Fibroblast of lung (primary cell): ENCODE data around the gene ACTG1. TPM values are rescaled to one million over a fixed set of nuclear protein-coding genes. Genes with fewer than 3 reads are reported as not detected.

Experiments used
- DNase-seq, 2 donors: peaks; one replicate each; pipeline versions ENCODE4 v3.0.0 to v3.0.0-alpha.2; 2010; ENCODE audit warnings: low read depth in 2 of 2
- H2AFZ ChIP-seq: 2 replicates; pipeline ENCODE4 v1.5.1; 2012; ENCODE audit warnings: low read length, control low read depth, inconsistent platforms
- H3K27ac ChIP-seq: 2 replicates; pipeline ENCODE4 v1.5.1; 2011; ENCODE audit warnings: low read length, control low read depth; ENCODE audit not compliant: insufficient read depth
- H3K27me3 ChIP-seq: 2 replicates; pipeline ENCODE4 v1.5.1; 2011; ENCODE audit warnings: mild to moderate bottlenecking, low read length; ENCODE audit not compliant: control insufficient read depth, insufficient read depth
- H3K36me3 ChIP-seq: 2 replicates; pipeline ENCODE4 v1.5.1; 2011; ENCODE audit warnings: low read length; ENCODE audit not compliant: control insufficient read depth, insufficient read depth
- H3K4me1 ChIP-seq: 2 replicates; pipeline ENCODE4 v1.5.1; 2011; ENCODE audit warnings: low read length; ENCODE audit not compliant: control insufficient read depth, insufficient read depth; ENCODE audit errors: extremely low read depth
- H3K4me2 ChIP-seq: 2 replicates; pipeline ENCODE4 v1.5.1; 2011; ENCODE audit warnings: low read length, control low read depth; ENCODE audit not compliant: insufficient read depth; ENCODE audit errors: extremely low read depth
- H3K4me3 ChIP-seq, 4 experiments: fragments of 200-600 bp in 1 of 4; sonication (generic) in 1 of 4; replicated peaks in 1 of 4; 2 replicates each; pipeline ENCODE4 v1.5.1; 2011 to 2016; ENCODE audit warnings: low read length in 4 of 4, low read depth in 3 of 4, mild to moderate bottlenecking in 3 of 4, control low read depth in 2 of 4, inconsistent platforms in 1 of 4, mixed read lengths in 1 of 4; ENCODE audit not compliant: insufficient read depth in 1 of 4; ENCODE audit errors: control extremely low read depth in 1 of 4
- H3K79me2 ChIP-seq: 2 replicates; pipeline ENCODE4 v1.5.1; 2012; ENCODE audit warnings: mild to moderate bottlenecking, low read length, inconsistent platforms; ENCODE audit not compliant: control insufficient read depth, insufficient read depth
- H3K9ac ChIP-seq: 2 replicates; pipeline ENCODE4 v1.5.1; 2011; ENCODE audit warnings: mild to moderate bottlenecking, low read length, control low read depth; ENCODE audit not compliant: insufficient read depth
- H3K9me3 ChIP-seq: 2 replicates; pipeline ENCODE4 v1.5.1; 2012; ENCODE audit warnings: low read depth, low read length; ENCODE audit not compliant: control insufficient read depth, insufficient read depth
- H4K20me1 ChIP-seq: 2 replicates; pipeline ENCODE4 v1.5.1; 2011; ENCODE audit warnings: low read length; ENCODE audit not compliant: control insufficient read depth, insufficient read depth; ENCODE audit errors: extremely low read depth
- CTCF ChIP-seq, 2 donors: IDR thresholded peaks in 1 of 2; conservative IDR thresholded peaks in 1 of 2; 1 replicate in 1 of 2; 2 replicates in 1 of 2; pipeline ENCODE4 v1.5.1; 2011 to 2012; ENCODE audit warnings: low read length in 2 of 2, control low read depth in 1 of 2, inconsistent platforms in 1 of 2, low read depth in 1 of 2, mild to moderate bottlenecking in 1 of 2
- EZH2 ChIP-seq: IDR thresholded peaks from 2 replicates; pipeline ENCODE4 v1.5.1; 2012; ENCODE audit warnings: low read length, control low read depth, mild to moderate bottlenecking; ENCODE audit errors: missing control alignments
- polyA plus RNA-seq, 2 donors: library from polyadenylated mRNA; depleted of rRNA in 1 of 2; stranded (reverse) in 1 of 2; unstranded in 1 of 2; fragments of >200 nt; gene quantifications; 2 replicates each; pipeline ENCODE4 v1.2.1, GENCODE V29; 2011 to 2012; ENCODE audit warnings: missing spikeins in 1 of 2
- total RNA-seq: library from RNA; depleted of rRNA; stranded (reverse); fragments of >200 nt; gene quantifications from 2 replicates; pipeline ENCODE4 v1.2.1, GENCODE V29; 2014

The ACTG1 gene
- total and polyA plus RNA-seq, 2 donors (not counting 1 experiment from before 2014, with no cell fraction given), result 5,538 to 8,446 TPM

GRCh38 chr17:81481073-81481799 lies 31.4 kb downstream of the ACTG1 start:
- no peaks in the 10 kb centered on the region for H3K9me3 ChIP-seq
- no peak overlapping the region for H3K27ac ChIP-seq
- H3K9ac ChIP-seq, result no peak overlapping the region
- H3K4me3 ChIP-seq, result peak overlapping the region in 3 of 4 experiments; percentile 21 to 49 (median 44)
- no peaks in the 10 kb centered on the region for H4K20me1 ChIP-seq
- no peak overlapping the region for H2AFZ ChIP-seq
- DNase-seq, result peak; percentile 58 to 61
- no peaks in the 10 kb centered on the region for H3K27me3 ChIP-seq
- no peaks in the 10 kb centered on the region for H3K36me3 ChIP-seq
- H3K79me2 ChIP-seq, result no peaks in the 10 kb centered on the region
- no peaks in the 10 kb centered on the region for H3K4me1 ChIP-seq
- TF ChIP-seq CTCF (conservative IDR thresholded peaks at IDR 0.05 in 1 of 2, IDR thresholded peaks at IDR 0.05 in 1 of 2; ENCODE audit: low read depth in 1 of 2, low read length in 2 of 2), result no peak
- no peak for TF ChIP-seq EZH2
- peak overlapping the region; percentile 88 for H3K4me2 ChIP-seq

GRCh38 chr17:81480140-81481072 lies 32.2 kb downstream of the ACTG1 start:
- Histone ChIP-seq H3K4me1 (no peaks in the 10 kb centered on the region), H2AFZ (no peak overlapping the region), H3K36me3 (no peaks in the 10 kb centered on the region), H3K27ac (no peak overlapping the region), H3K4me2 (no peak overlapping the region), H3K27me3 (no peaks in the 10 kb centered on the region), H3K4me3 (no peak overlapping the region), H3K9ac (no peak overlapping the region), H3K9me3 (no peaks in the 10 kb centered on the region), H4K20me1 (no peaks in the 10 kb centered on the region), H3K79me2 (no peaks in the 10 kb centered on the region)
- no peak for TF ChIP-seq CTCF (conservative IDR thresholded peaks at IDR 0.05 in 1 of 2, IDR thresholded peaks at IDR 0.05 in 1 of 2; ENCODE audit: low read depth in 1 of 2, low read length in 2 of 2)
- TF ChIP-seq EZH2, result no peak
- DNase-seq, result peak; percentile 63 to 69
